Esophagus squamous epithelium (tissue), 4 donors: ENCODE results near the gene SCG5.
"Not testable (repeated sequence)": the region's sequence is repeated elsewhere in the genome, so short reads cannot be mapped to it uniquely, and the experiment has no call there.

Experiments
- CTCF ChIP-seq, 6 experiments: fragments of 450-650 bp in 4 of 6; fragments of 200-600 bp in 2 of 6; sonication (generic) in 2 of 6; IDR thresholded peaks; one replicate each; pipeline ENCODE4 v1.5.1; 2016 to 2019; ENCODE audit warnings: antibody characterized with exemption in 6 of 6, mild to moderate bottlenecking in 4 of 6, moderate library complexity in 4 of 6
- POLR2A ChIP-seq, 4 donors: fragments of 450-650 bp; IDR thresholded peaks; one replicate each; pipeline ENCODE4 v1.6.1; 2017; ENCODE audit warnings: antibody characterized with exemption in 4 of 4, mild to moderate bottlenecking in 4 of 4, moderate library complexity in 3 of 4

GRCh38 chr15:32593151-32593550 lies 48.4 kb upstream of the SCG5 start, which contains the start of gene GOLGA8N:
- not testable (repeated sequence) for TF ChIP-seq CTCF, POLR2A (IDR thresholded peaks at IDR 0.05)
